Pancreas (tissue), 10 donors: ENCODE measurements around the gene ZNF207. TPM values are rescaled to one million over a fixed set of nuclear protein-coding genes. Genes with fewer than 3 reads are reported as not detected.
"Not testable (repeated sequence)": the region's sequence is repeated elsewhere in the genome, so short reads cannot be mapped to it uniquely, and the experiment has no call there.

ENCODE experiments used
- ATAC-seq, 4 donors: fragments of 200-7000 bp; cut with Tn5 transposase; one replicate each; pipeline versions ENCODE4 v1.8.0 to v1.9.1; 2020; ENCODE audit warnings: mild to moderate bottlenecking in 4 of 4, moderate library complexity in 4 of 4
- DNase-seq, 6 donors: peaks; one replicate each; pipeline ENCODE4 v3.0.0-alpha.2; 2020
- FAIRE-seq: peaks from 2 replicates; lab custom pipeline; 2012; peaks lifted over from hg19 to GRCh38; lab: Jason Lieb, UNC
- H3K27ac ChIP-seq, 4 donors: fragments of 200-600 bp; sonication (generic); 1 replicate in 3 of 4; 2 replicates in 1 of 4; pipeline versions ENCODE4 v1.5.0 to v1.8.0; 2020
- H3K27me3 ChIP-seq, 4 donors: fragments of 200-600 bp; one replicate each; pipeline ENCODE4 v1.8.0; 2021
- H3K36me3 ChIP-seq, 3 donors: fragments of 200-600 bp; sonication (generic) in 1 of 3; one replicate each; pipeline versions ENCODE4 v1.5.0 to v1.8.0; 2020 to 2021
- H3K4me1 ChIP-seq, 3 donors: fragments of 200-600 bp; one replicate each; pipeline ENCODE4 v1.8.0; 2021
- H3K4me3 ChIP-seq, 4 donors: fragments of 200-600 bp; sonication (generic) in 2 of 4; one replicate each; pipeline versions ENCODE4 v1.5.0 to v1.8.0; 2020 to 2021
- H3K9me3 ChIP-seq, 4 donors: fragments of 200-600 bp; one replicate each; pipeline ENCODE4 v1.8.0; 2021
- WGBS, 2 donors: extraction: QIAGEN DNeasy Blood & Tissue Kit; methylation state at CpG; one replicate each; pipeline ENCODE4 v1.1.7; 2013; 5-methylcytosine and 5-hydroxymethylcytosine counted together
- intact Hi-C, 3 donors: fragments of 100-400 bp; cut with DNase I; formaldehyde crosslinking; loops; one replicate each; pipeline versions ENCODE4 v1.11.1 to v1.14.2; 2022
- polyA plus RNA-seq, 2 donors: library from polyadenylated mRNA; stranded (reverse); fragments of 200-250 nt; gene quantifications; one replicate each; pipeline ENCODE4 v1.2.3, GENCODE V29; 2013
- total RNA-seq, 6 donors: library from RNA; stranded (reverse); fragmentation: NEBNext Ultra II Directional in 4 of 6; extraction: Animal tissue kit (Norgen Biotek cat#: 25700) in 4 of 6; gene quantifications; one replicate each; pipeline versions ENCODE4 v1.2.1 to v1.2.4, GENCODE V29; 2021 to 2023
- TF ChIP-seq, protein P1 (sequence below), 4 donors: fragments of 200-600 bp; sonication (generic) in 3 of 4; IDR thresholded peaks; one replicate each; pipeline versions ENCODE4 v1.5.0 to v1.8.0; 2021; ENCODE audit warnings: antibody characterized with exemption in 4 of 4
- donor health status: healthy with polysubstance abuse.
- donor health status: DM: no; HTN: no; CAD: no; lungs with moderate emphysema.
- donor health status: DM: no; HTN: no; CAD: no.
- donor health status: control.
- donor health status: control.
- donor health status: Bipolar disorder and iron deficiency.
- donor health status: DM: yes; HTN: yes; CAD: no.
- donor health status: DM: no; HTN: no; CAD: no.
- donor health status: DM: no; HTN: no; CAD: no.
- donor health status: DM: yes; HTN: yes; CAD: no.

The ZNF207 gene
- total and polyA plus RNA-seq, 8 donors, result 35.1 to 82.4 (median 44.2) TPM

- H3K4me3 ChIP-seq, result no peak overlapping the region
- intact Hi-C loops, result no loop called here
- 82 to 84% methylated on average over 9 of the region's 9 CpGs for WGBS, 2 donors
- ATAC-seq, result no peak
- H3K9me3 ChIP-seq, result no peaks in the 10 kb centered on the region
- H3K4me1 ChIP-seq, result no peaks in the 10 kb centered on the region
- H3K27me3 ChIP-seq, result no peaks in the 10 kb centered on the region
- no peaks in the 10 kb centered on the region for H3K36me3 ChIP-seq
- H3K27ac ChIP-seq, result no peak overlapping the region
- no peak for DNase-seq
- TF ChIP-seq, protein P1, sequence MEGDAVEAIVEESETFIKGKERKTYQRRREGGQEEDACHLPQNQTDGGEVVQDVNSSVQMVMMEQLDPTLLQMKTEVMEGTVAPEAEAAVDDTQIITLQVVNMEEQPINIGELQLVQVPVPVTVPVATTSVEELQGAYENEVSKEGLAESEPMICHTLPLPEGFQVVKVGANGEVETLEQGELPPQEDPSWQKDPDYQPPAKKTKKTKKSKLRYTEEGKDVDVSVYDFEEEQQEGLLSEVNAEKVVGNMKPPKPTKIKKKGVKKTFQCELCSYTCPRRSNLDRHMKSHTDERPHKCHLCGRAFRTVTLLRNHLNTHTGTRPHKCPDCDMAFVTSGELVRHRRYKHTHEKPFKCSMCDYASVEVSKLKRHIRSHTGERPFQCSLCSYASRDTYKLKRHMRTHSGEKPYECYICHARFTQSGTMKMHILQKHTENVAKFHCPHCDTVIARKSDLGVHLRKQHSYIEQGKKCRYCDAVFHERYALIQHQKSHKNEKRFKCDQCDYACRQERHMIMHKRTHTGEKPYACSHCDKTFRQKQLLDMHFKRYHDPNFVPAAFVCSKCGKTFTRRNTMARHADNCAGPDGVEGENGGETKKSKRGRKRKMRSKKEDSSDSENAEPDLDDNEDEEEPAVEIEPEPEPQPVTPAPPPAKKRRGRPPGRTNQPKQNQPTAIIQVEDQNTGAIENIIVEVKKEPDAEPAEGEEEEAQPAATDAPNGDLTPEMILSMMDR (IDR thresholded peaks at IDR 0.05), result no peak
- no peak for FAIRE-seq
Measured at GRCh38 chr17:32305049-32305448, 44.9 kb upstream of the ZNF207 start.

- Histone ChIP-seq H3K4me3 (no peak overlapping the region), H3K27me3 (no peaks in the 10 kb centered on the region), H3K36me3 (no peaks in the 10 kb centered on the region), H3K9me3 (no peaks in the 10 kb centered on the region), H3K4me1 (no peaks in the 10 kb centered on the region), H3K27ac (no peak overlapping the region)
- WGBS, 2 donors, result 55 to 58% methylated on average over 4 of the region's 4 CpGs
- ATAC-seq (no peak), DNase-seq (no peak), FAIRE-seq (no peak)
- TF ChIP-seq, protein P1 (IDR thresholded peaks at IDR 0.05), result no peak
- intact Hi-C loops, result no loop called here
Measured at GRCh38 chr17:32307658-32308057, 42.3 kb upstream of the ZNF207 start.

- no peak overlapping the region for H3K4me3 ChIP-seq
- ATAC-seq (peak in 1 of 4 donors; percentile 35), FAIRE-seq (no peak), DNase-seq (no peak)
- H3K4me1 ChIP-seq, result no peaks in the 10 kb centered on the region
- no peaks in the 10 kb centered on the region for H3K36me3 ChIP-seq
- WGBS, 2 donors, result 24 to 27% methylated on average over 9 of the region's 9 CpGs
- no peak overlapping the region for H3K27ac ChIP-seq
- H3K9me3 ChIP-seq, result no peaks in the 10 kb centered on the region
- intact Hi-C loops, result no loop called here
- no peaks in the 10 kb centered on the region for H3K27me3 ChIP-seq
- TF ChIP-seq, protein P1 (IDR thresholded peaks at IDR 0.05), result no peak
Measured at GRCh38 chr17:32311028-32311536, 38.9 kb upstream of the ZNF207 start.

GRCh38 chr17:32314636-32315035 lies 35.3 kb upstream of the ZNF207 start:
- intact Hi-C loops, result no loop called here
- H3K36me3 ChIP-seq, result no peaks in the 10 kb centered on the region
- 77 to 84% methylated on average over 9 of the region's 9 CpGs for WGBS, 2 donors

DNA sequence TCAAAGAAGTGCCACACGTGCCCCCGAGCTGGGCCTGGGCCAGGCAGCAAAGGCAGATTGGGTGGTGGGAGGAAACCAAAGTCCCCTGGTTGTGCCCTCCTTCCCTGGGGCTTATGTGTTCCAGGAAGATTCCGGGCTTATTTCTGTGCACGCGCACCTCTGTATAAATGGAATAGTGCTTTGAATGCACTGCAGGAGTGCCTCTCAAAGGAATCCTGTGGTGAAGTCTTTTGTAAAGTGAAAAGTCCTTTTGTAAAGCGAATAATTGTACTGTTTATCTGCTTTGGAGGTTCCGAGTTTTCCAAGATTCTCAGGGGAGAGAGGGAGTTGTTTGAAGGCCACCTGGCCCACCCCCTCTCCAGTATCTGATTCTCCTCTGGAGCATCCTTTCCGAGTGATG lies 34.8 kb upstream of the ZNF207 start:
- FAIRE-seq (no peak), DNase-seq (no peak), ATAC-seq (no peak)
- TF ChIP-seq, protein P1 (IDR thresholded peaks at IDR 0.05), result no peak
- 71 to 77% methylated on average over 8 of the region's 8 CpGs for WGBS, 2 donors
- Histone ChIP-seq H3K9me3 (no peaks in the 10 kb centered on the region), H3K27ac (no peak overlapping the region), H3K36me3 (no peaks in the 10 kb centered on the region), H3K27me3 (no peaks in the 10 kb centered on the region), H3K4me3 (no peak overlapping the region), H3K4me1 (no peaks in the 10 kb centered on the region)
- intact Hi-C loops, result no loop called here

More at GRCh38 chr17:32314636-32315035, 35.3 kb upstream of the ZNF207 start:
- TF ChIP-seq, protein P1 (IDR thresholded peaks at IDR 0.05), result no peak
- Histone ChIP-seq H3K27me3 (no peaks in the 10 kb centered on the region), H3K4me3 (no peak overlapping the region), H3K27ac (no peak overlapping the region), H3K9me3 (no peaks in the 10 kb centered on the region), H3K4me1 (no peaks in the 10 kb centered on the region)
- DNase-seq (no peak), FAIRE-seq (no peak), ATAC-seq (no peak)

DNA sequence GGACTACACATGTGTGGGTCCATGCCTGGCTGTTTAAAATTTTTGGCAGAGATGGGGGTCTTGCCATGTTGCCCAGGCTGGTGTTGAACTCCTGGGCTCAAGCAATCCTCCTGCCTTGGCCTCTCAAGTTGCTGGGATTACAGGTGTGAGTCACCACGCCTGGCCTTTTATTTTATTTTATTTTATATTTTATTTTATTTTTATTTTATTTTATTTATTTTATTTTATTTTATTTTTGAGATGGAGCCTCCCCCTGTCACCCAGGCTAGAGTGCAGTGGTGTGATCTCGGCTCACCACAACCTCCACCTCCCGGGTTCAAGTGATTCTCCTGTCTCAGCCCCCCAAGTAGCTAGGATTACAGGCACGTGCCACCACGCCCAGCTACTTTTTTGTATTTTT lies 33.3 kb upstream of the ZNF207 start:
- FAIRE-seq, H3K27me3 ChIP-seq, H3K9me3 ChIP-seq, ATAC-seq, H3K4me3 ChIP-seq, H3K27ac ChIP-seq, H3K36me3 ChIP-seq, intact Hi-C loops, H3K4me1 ChIP-seq: not testable (repeated sequence)
- WGBS, 2 donors, result 86 to 88% methylated on average over 5 of the region's 5 CpGs
- peak in 1 of 6 donors; percentile 5 for DNase-seq
